ENCODE data around the gene ABCC3. TPM values are rescaled to one million over a fixed set of nuclear protein-coding genes. Genes with fewer than 3 reads are reported as not detected.

Gene ABCC3
- total RNA-seq, 3 donors from 2014 or later (not counting 1 experiment from before 2014, with no cell fraction given), result 1.6 to 13.2 (median 5.9) TPM

DNA sequence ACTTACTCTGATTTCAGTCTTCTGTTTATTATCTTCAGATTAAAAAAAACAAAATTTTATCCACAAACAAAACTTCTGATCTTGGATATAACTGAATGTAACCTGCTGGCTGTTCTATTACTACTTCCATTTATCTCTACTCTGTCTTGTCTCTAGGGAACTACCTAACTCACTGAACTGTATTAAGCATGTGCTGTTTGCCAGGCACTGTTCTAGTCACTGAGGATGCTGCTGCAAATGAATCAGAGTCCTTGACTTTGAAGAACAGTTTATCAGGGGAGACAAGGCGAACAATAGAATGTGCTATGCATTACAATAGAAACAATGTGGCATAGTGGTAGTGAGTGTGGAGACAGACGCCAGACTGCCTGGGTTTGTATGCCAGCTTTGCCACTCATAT is 75.3 kb downstream of the ABCC3 start:
- H3K27ac ChIP-seq (ENCODE audit: low read length), result no peak overlapping the region
- no peak overlapping the region for H3K4me3 ChIP-seq (ENCODE audit: low read length)
- Mint-ChIP-seq H3K27me3 (ENCODE audit: low read depth in 2 of 2) (peaks cover 11 to 13% of the 10 kb centered on the region in 2 donors), H3K27ac (peak overlapping the region; percentile 11 to 97), H3K36me3 (no peaks in the 10 kb centered on the region), H3K4me3 (peak overlapping the region; percentile 61), H3K4me1 (peaks cover 11 to 13% of the 10 kb centered on the region in 2 donors), H3K9me3 (no peaks in the 10 kb centered on the region)
- H3K9me3 ChIP-seq (ENCODE audit: control insufficient read depth, insufficient read depth, low read length), result no peaks in the 10 kb centered on the region
- peaks cover 25% of the 10 kb centered on the region for H3K4me1 ChIP-seq (ENCODE audit: control insufficient read depth, insufficient read depth, low read length)
- WGBS (ENCODE audit: insufficient coverage), result 100% methylated on average over 2 of the region's 2 CpGs
- TF ChIP-seq, protein P1, sequence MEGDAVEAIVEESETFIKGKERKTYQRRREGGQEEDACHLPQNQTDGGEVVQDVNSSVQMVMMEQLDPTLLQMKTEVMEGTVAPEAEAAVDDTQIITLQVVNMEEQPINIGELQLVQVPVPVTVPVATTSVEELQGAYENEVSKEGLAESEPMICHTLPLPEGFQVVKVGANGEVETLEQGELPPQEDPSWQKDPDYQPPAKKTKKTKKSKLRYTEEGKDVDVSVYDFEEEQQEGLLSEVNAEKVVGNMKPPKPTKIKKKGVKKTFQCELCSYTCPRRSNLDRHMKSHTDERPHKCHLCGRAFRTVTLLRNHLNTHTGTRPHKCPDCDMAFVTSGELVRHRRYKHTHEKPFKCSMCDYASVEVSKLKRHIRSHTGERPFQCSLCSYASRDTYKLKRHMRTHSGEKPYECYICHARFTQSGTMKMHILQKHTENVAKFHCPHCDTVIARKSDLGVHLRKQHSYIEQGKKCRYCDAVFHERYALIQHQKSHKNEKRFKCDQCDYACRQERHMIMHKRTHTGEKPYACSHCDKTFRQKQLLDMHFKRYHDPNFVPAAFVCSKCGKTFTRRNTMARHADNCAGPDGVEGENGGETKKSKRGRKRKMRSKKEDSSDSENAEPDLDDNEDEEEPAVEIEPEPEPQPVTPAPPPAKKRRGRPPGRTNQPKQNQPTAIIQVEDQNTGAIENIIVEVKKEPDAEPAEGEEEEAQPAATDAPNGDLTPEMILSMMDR (IDR thresholded peaks at IDR 0.05), result no peak
- ATAC-seq (no peak), DNase-seq (no peak)
- intact Hi-C loops (cut with micrococcal nuclease), result no loop called here
- no peaks in the 10 kb centered on the region for H3K27me3 ChIP-seq (ENCODE audit: control insufficient read depth, insufficient read depth, low read length)
- no peaks in the 10 kb centered on the region for H3K36me3 ChIP-seq (ENCODE audit: control insufficient read depth, insufficient read depth, low read length)

GRCh38 chr17:50710650-50711049 is 76.0 kb downstream of the ABCC3 start:
- ATAC-seq, result no peak
- DNase-seq, result no peak
- TF ChIP-seq, protein P1 (IDR thresholded peaks at IDR 0.05), result no peak
- no peaks in the 10 kb centered on the region for H3K36me3 ChIP-seq (ENCODE audit: control insufficient read depth, insufficient read depth, low read length)
- Mint-ChIP-seq H3K36me3 (no peaks in the 10 kb centered on the region), H3K27ac (no peak overlapping the region), H3K4me1 (peaks cover 11 to 13% of the 10 kb centered on the region in 2 donors), H3K27me3 (ENCODE audit: low read depth in 2 of 2) (peaks cover 11 to 13% of the 10 kb centered on the region in 2 donors), H3K9me3 (no peaks in the 10 kb centered on the region), H3K4me3 (no peak overlapping the region)
- H3K9me3 ChIP-seq (ENCODE audit: control insufficient read depth, insufficient read depth, low read length), result no peaks in the 10 kb centered on the region
- intact Hi-C loops (cut with micrococcal nuclease), result no loop called here
- no peaks in the 10 kb centered on the region for H3K27me3 ChIP-seq (ENCODE audit: control insufficient read depth, insufficient read depth, low read length)
- H3K4me3 ChIP-seq (ENCODE audit: low read length), result no peak overlapping the region
- H3K4me1 ChIP-seq (ENCODE audit: control insufficient read depth, insufficient read depth, low read length), result peaks cover 25% of the 10 kb centered on the region
- 91% methylated on average over 4 of the region's 4 CpGs for WGBS (ENCODE audit: insufficient coverage)
- H3K27ac ChIP-seq (ENCODE audit: low read length), result no peak overlapping the region

DNA sequence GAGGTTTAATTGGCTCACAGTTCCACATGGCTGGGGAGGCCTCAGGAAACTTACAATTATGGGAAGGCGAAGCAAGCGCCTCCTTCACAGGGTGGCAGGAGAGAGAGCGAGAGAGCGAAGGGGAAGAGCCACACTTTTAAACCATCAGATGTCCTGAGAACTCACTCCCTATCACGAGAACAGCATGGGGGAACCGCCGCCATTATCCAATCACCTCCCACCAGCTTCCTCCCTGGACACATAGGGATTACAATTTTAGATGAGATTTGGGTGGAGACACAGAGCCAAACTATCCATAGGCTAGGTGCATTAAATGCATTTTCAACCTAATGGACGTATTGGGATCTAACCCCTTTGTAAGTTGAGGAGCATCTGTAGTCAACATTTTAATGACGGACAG is 78.0 kb downstream of the ABCC3 start:
- TF ChIP-seq, protein P1 (IDR thresholded peaks at IDR 0.05), result no peak
- H3K27me3 Mint-ChIP-seq (ENCODE audit: low read depth in 2 of 2), result peaks cover 11 to 13% of the 10 kb centered on the region in 2 donors
- H3K9me3 ChIP-seq (ENCODE audit: control insufficient read depth, insufficient read depth, low read length), result no peaks in the 10 kb centered on the region
- no peak for DNase-seq
- WGBS (ENCODE audit: insufficient coverage), result 95% methylated on average over 6 of the region's 9 CpGs
- H3K36me3 Mint-ChIP-seq, result no peaks in the 10 kb centered on the region
- intact Hi-C loops (cut with micrococcal nuclease), result no loop called here
- no peaks in the 10 kb centered on the region for H3K36me3 ChIP-seq (ENCODE audit: control insufficient read depth, insufficient read depth, low read length)
- H3K4me1 ChIP-seq (ENCODE audit: control insufficient read depth, insufficient read depth, low read length), result peaks cover 17% of the 10 kb centered on the region
- no peak for ATAC-seq
- no peak overlapping the region for H3K4me3 Mint-ChIP-seq
- no peaks in the 10 kb centered on the region for H3K9me3 Mint-ChIP-seq
- H3K27ac ChIP-seq (ENCODE audit: low read length), result no peak overlapping the region
- no peak overlapping the region for H3K4me3 ChIP-seq (ENCODE audit: low read length)
- H3K27ac Mint-ChIP-seq, result no peak overlapping the region
- H3K4me1 Mint-ChIP-seq, result peaks cover 11 to 12% of the 10 kb centered on the region in 2 donors
- H3K27me3 ChIP-seq (ENCODE audit: control insufficient read depth, insufficient read depth, low read length), result no peaks in the 10 kb centered on the region

DNA sequence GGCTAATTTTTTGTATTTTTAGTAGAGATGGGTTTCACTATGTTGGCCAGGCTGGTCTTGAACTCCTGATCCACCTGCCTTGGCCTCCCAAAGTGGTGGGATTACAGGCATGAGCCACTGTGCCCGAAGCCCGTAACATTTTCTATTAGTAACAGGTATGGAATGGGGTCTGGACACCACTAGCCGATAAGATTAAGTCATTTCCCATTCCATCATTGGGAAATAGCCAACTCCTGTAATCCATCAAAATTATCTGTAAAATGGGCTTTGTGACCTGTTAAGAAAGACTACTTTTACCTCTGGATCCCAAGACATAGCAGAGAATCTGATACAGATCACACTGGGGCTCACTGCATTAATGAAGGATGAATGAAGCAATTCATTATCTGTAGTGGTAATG is 80.8 kb downstream of the ABCC3 start:
- no peak for DNase-seq
- H3K9me3 ChIP-seq (ENCODE audit: control insufficient read depth, insufficient read depth, low read length), result no peaks in the 10 kb centered on the region
- Mint-ChIP-seq H3K4me3 (no peak overlapping the region), H3K9me3 (no peaks in the 10 kb centered on the region), H3K4me1 (peaks cover 9% of the 10 kb centered on the region in 2 donors), H3K27me3 (ENCODE audit: low read depth in 2 of 2) (peaks cover 11 to 13% of the 10 kb centered on the region in 2 donors), H3K36me3 (no peaks in the 10 kb centered on the region), H3K27ac (no peak overlapping the region)
- peaks cover 6% of the 10 kb centered on the region for H3K4me1 ChIP-seq (ENCODE audit: control insufficient read depth, insufficient read depth, low read length)
- no peak overlapping the region for H3K4me3 ChIP-seq (ENCODE audit: low read length)
- no peak overlapping the region for H3K27ac ChIP-seq (ENCODE audit: low read length)
- no peaks in the 10 kb centered on the region for H3K27me3 ChIP-seq (ENCODE audit: control insufficient read depth, insufficient read depth, low read length)
- intact Hi-C loops (cut with micrococcal nuclease), result no loop called here
- TF ChIP-seq, protein P1 (IDR thresholded peaks at IDR 0.05), result no peak
- WGBS (ENCODE audit: insufficient coverage), result 94% methylated on average over 3 of the region's 3 CpGs
- no peaks in the 10 kb centered on the region for H3K36me3 ChIP-seq (ENCODE audit: control insufficient read depth, insufficient read depth, low read length)
- ATAC-seq, result no peak
